B cell (primary cell): Measurements from ENCODE around the gene MTHFD1L. TPM values are rescaled to one million over a fixed set of nuclear protein-coding genes. Genes with fewer than 3 reads are reported as not detected.

Experiments
- ATAC-seq: fragments of 200-7000 bp; cut with Tn5 transposase; one replicate; pipeline ENCODE4 v1.10.0; 2021; ENCODE audit warnings: low read depth, mild to moderate bottlenecking, moderate number of reproducible peaks, moderate library complexity
- CTCF ChIA-PET: fragments of 350-600 bp; sonication (Branson Sonifier 250); formaldehyde crosslinking; loops from one replicate; lab custom pipeline; 2021; ENCODE audit warnings: antibody characterized with exemption, inconsistent platforms; lab: Charles Lee
- POLR2A ChIA-PET: fragments of 350-600 bp; sonication (Branson Sonifier 250); formaldehyde crosslinking; loops from one replicate; lab custom pipeline; 2021; ENCODE audit warnings: antibody characterized with exemption; lab: Charles Lee
- DNase-seq: peaks from one replicate; pipeline ENCODE4 v3.0.0; 2013
- H2AFZ ChIP-seq: 2 replicates; pipeline ENCODE4 v1.6.1; 2012; ENCODE audit warnings: mild to moderate bottlenecking, low read depth, low read length; ENCODE audit not compliant: insufficient read depth, poor library complexity, severe bottlenecking
- H3K27ac ChIP-seq, 2 donors: 1 replicate in 1 of 2; 2 replicates in 1 of 2; pipeline ENCODE4 v1.5.1; 2012 to 2013; ENCODE audit warnings: low read length in 2 of 2, mild to moderate bottlenecking in 2 of 2, moderate library complexity in 1 of 2
- H3K27me3 ChIP-seq, 4 experiments: fragments of 200-600 bp in 1 of 4; sonication (generic) in 1 of 4; replicated peaks in 1 of 4; 1 replicate in 2 of 4; 2 replicates in 2 of 4; pipeline versions ENCODE4 v1.6.1 to v1.7.0; 2013 to 2016; ENCODE audit warnings: low read length in 3 of 4, mild to moderate bottlenecking in 2 of 4, mixed read lengths in 1 of 4, moderate library complexity in 1 of 4; ENCODE audit not compliant: insufficient read depth in 4 of 4, control insufficient read depth in 3 of 4; ENCODE audit errors: control extremely low read depth in 1 of 4
- H3K36me3 ChIP-seq, 2 experiments: replicated peaks in 1 of 2; 1 replicate in 1 of 2; 2 replicates in 1 of 2; pipeline versions ENCODE4 v1.6.1 to v1.7.1; 2013; ENCODE audit warnings: low read length in 1 of 2; ENCODE audit not compliant: insufficient read depth in 2 of 2, control insufficient read depth in 1 of 2; ENCODE audit errors: control extremely low read depth in 1 of 2, extremely low read depth in 1 of 2
- H3K4me1 ChIP-seq, 2 donors: fragments of 200-600 bp in 1 of 2; sonication (generic) in 1 of 2; 1 replicate in 1 of 2; 2 replicates in 1 of 2; pipeline versions ENCODE4 v1.5.1 to v1.6.1; 2013 to 2017; ENCODE audit warnings: low read length in 2 of 2; ENCODE audit not compliant: control insufficient read depth in 2 of 2, insufficient read depth in 2 of 2
- H3K4me2 ChIP-seq: replicated peaks from 2 replicates; pipeline ENCODE3; 2012; ENCODE audit warnings: mild to moderate bottlenecking, low read depth, low read length; ENCODE audit not compliant: poor library complexity, severe bottlenecking
- H3K4me3 ChIP-seq, 5 experiments: fragments of 200-600 bp in 1 of 5; sonication (generic) in 1 of 5; 1 replicate in 3 of 5; 2 replicates in 2 of 5; pipeline versions ENCODE4 v1.5.1 to v1.7.0; 2011 to 2016; ENCODE audit warnings: low read length in 4 of 5, mild to moderate bottlenecking in 4 of 5, low read depth in 2 of 5, control low read depth in 1 of 5, moderate library complexity in 1 of 5; ENCODE audit not compliant: insufficient read depth in 1 of 5; ENCODE audit errors: control extremely low read depth in 1 of 5, extremely low read depth in 1 of 5
- H3K79me2 ChIP-seq: fragments of 200-600 bp; sonication (generic); one replicate; pipeline ENCODE4 v1.6.0; 2016; ENCODE audit warnings: low read length; ENCODE audit not compliant: control insufficient read depth, insufficient read depth
- H3K9ac ChIP-seq: fragments of 200-600 bp; sonication (generic); 2 replicates; pipeline ENCODE4 v1.6.1; 2017; ENCODE audit warnings: mild to moderate bottlenecking, low read length, moderate library complexity
- H3K9me3 ChIP-seq, 3 donors: one replicate each; pipeline versions ENCODE4 v1.6.1 to v1.7.1; 2013; ENCODE audit warnings: low read length in 2 of 3; ENCODE audit not compliant: control insufficient read depth in 2 of 3, insufficient read depth in 1 of 3; ENCODE audit errors: control extremely low read depth in 1 of 3
- H4K20me1 ChIP-seq: 2 replicates; pipeline ENCODE4 v1.6.0; 2012; ENCODE audit warnings: mild to moderate bottlenecking, low read length; ENCODE audit not compliant: insufficient read depth, control insufficient read depth, poor library complexity, severe bottlenecking
- H3K27ac Mint-ChIP-seq: one replicate; pipeline ENCODE4 v1.8.0; 2021; ENCODE audit warnings: mixed read lengths
- H3K27me3 Mint-ChIP-seq: one replicate; pipeline ENCODE4 v1.8.0; 2021; ENCODE audit warnings: mixed read lengths
- H3K4me1 Mint-ChIP-seq: one replicate; pipeline ENCODE4 v1.8.0; 2021; ENCODE audit warnings: mixed read lengths
- H3K4me3 Mint-ChIP-seq: one replicate; pipeline ENCODE4 v1.8.0; 2021; ENCODE audit warnings: mixed read lengths
- H3K9me3 Mint-ChIP-seq: one replicate; pipeline ENCODE4 v1.8.0; 2022; ENCODE audit warnings: mixed read lengths; ENCODE audit not compliant: insufficient read depth
- CTCF ChIP-seq: fragments of 200-600 bp; IDR thresholded peaks from one replicate; pipeline ENCODE4 v1.8.0; 2022; ENCODE audit warnings: antibody characterized with exemption, mild to moderate bottlenecking
- EZH2 ChIP-seq: IDR thresholded peaks from 2 replicates; pipeline ENCODE4 v1.6.1; 2012; ENCODE audit warnings: borderline replicate concordance, low read depth, mild to moderate bottlenecking, moderate library complexity, low read length; ENCODE audit not compliant: insufficient read depth, poor library complexity, severe bottlenecking
- WGBS: methylation state at CpG from one replicate; pipeline ENCODE4 v1.1.5; 2013; ENCODE audit warnings: missing lambda C conversion rate; ENCODE audit not compliant: insufficient coverage; 5-methylcytosine and 5-hydroxymethylcytosine counted together
- intact Hi-C: fragments of 100-400 bp; cut with micrococcal nuclease; formaldehyde crosslinking; loops from one replicate; pipeline ENCODE4 v1.10.0; 2022
- polyA plus RNA-seq: library from polyadenylated mRNA; depleted of rRNA; stranded (reverse); fragments of >200 nt; gene quantifications from 2 replicates; pipeline ENCODE4 v1.2.3, GENCODE V29; 2012
- total RNA-seq, 2 donors: library from RNA; stranded (reverse); fragments of 120-200 nt in 1 of 2; gene quantifications; 1 replicate in 1 of 2; 2 replicates in 1 of 2; pipeline versions ENCODE4 v1.2.3 to v1.2.4, GENCODE V29; 2013 to 2022

Gene MTHFD1L
- total and polyA plus RNA-seq, 2 donors (not counting 1 experiment from before 2014, with no cell fraction given): 2.9 to 16.1 TPM

GRCh38 chr6:151014404-151015100 lies 149.1 kb downstream of the MTHFD1L start:
- Histone ChIP-seq H3K4me2 (no peak overlapping the region), H3K79me2 (no peaks in the 10 kb centered on the region), H2AFZ (no peak overlapping the region), H3K36me3 (no peaks in the 10 kb centered on the region), H3K9ac (no peak overlapping the region), H3K9me3 (no peaks in the 10 kb centered on the region), H3K4me1 (peaks cover 0 to 4% of the 10 kb centered on the region in 2 donors), H3K27me3 (no peaks in the 10 kb centered on the region), H3K4me3 (no peak overlapping the region), H4K20me1 (no peaks in the 10 kb centered on the region), H3K27ac (no peak overlapping the region)
- Mint-ChIP-seq H3K4me3 (peak overlapping the region; percentile 41), H3K27me3 (no peaks in the 10 kb centered on the region), H3K27ac (no peak overlapping the region), H3K4me1 (peaks cover 3% of the 10 kb centered on the region), H3K9me3 (no peaks in the 10 kb centered on the region)
- TF ChIP-seq EZH2 (no peak), CTCF (peak; percentile 99)
- WGBS: 63% methylated on average over 4 of the region's 6 CpGs
- DNase-seq: peak; percentile 72
- POLR2A ChIA-PET: no interaction called here
- ATAC-seq: peak; percentile 76
- intact Hi-C loops: loop anchor here (1.0 to 2.0 kb wide), 2 partner anchors 310 to 462 kb away; no protein-coding TSS in a partner anchor
- CTCF ChIA-PET: interaction anchor here (0.6 to 8.3 kb wide), 27 partner anchors 8 to 1290 kb away, joined by 3 to 100 read pairs (median 4); no protein-coding TSS in a partner anchor

- Histone ChIP-seq H3K36me3 (no peaks in the 10 kb centered on the region), H3K4me2 (no peak overlapping the region), H3K9ac (no peak overlapping the region), H2AFZ (no peak overlapping the region), H4K20me1 (no peaks in the 10 kb centered on the region), H3K79me2 (no peaks in the 10 kb centered on the region), H3K4me3 (no peak overlapping the region), H3K27ac (no peak overlapping the region), H3K9me3 (no peaks in the 10 kb centered on the region), H3K4me1 (peaks cover 0 to 4% of the 10 kb centered on the region in 2 donors), H3K27me3 (no peaks in the 10 kb centered on the region)
- peak overlapping the region; percentile 18 for H3K4me3 Mint-ChIP-seq
- DNase-seq (no peak), ATAC-seq (no peak)
- intact Hi-C loops: loop anchor here (2.0 kb wide), 1 partner anchor 462 kb away; no protein-coding TSS in a partner anchor
- CTCF ChIA-PET: interaction anchor here (0.5 to 8.3 kb wide), 19 partner anchors 8 to 1290 kb away, joined by 3 to 100 read pairs (median 4); no protein-coding TSS in a partner anchor
- TF ChIP-seq EZH2 (no peak), CTCF (no peak)
- no peaks in the 10 kb centered on the region for H3K9me3 Mint-ChIP-seq
- WGBS: 100% methylated on average over 4 of the region's 12 CpGs
- peaks cover 3% of the 10 kb centered on the region for H3K4me1 Mint-ChIP-seq
- no peak overlapping the region for H3K27ac Mint-ChIP-seq
- no peaks in the 10 kb centered on the region for H3K27me3 Mint-ChIP-seq
- POLR2A ChIA-PET: no interaction called here
Measured at GRCh38 chr6:151015101-151015700, 149.7 kb downstream of the MTHFD1L start.
